GM13977 (cell line): ENCODE results near the gene PRPF31.
A peak's percentile ranks its signal among the peaks of the same experiment; 100 is the strongest.

Experiments
- DNase-seq: peaks from one replicate; pipeline ENCODE4 v3.0.0; 2012; ENCODE audit warnings: low spot score
- CTCF ChIP-seq: IDR thresholded peaks from 2 replicates; pipeline ENCODE4 v1.5.1; 2012; ENCODE audit warnings: mild to moderate bottlenecking, control low read depth; ENCODE audit not compliant: insufficient read depth; ENCODE audit errors: extremely low read depth, missing control alignments
- in situ Hi-C: fragments of 300-500 bp; cut with MboI; formaldehyde crosslinking; loops from one replicate; pipeline ENCODE4 v1.12.0; 2022; ENCODE audit warnings: low sequenced_read_pairs, low pct_unique_long_range_greater_than_20kb, mixed read lengths, inconsistent platforms; ENCODE audit not compliant: unreplicated experiment

Gene PRPF31

GRCh38 chr19:54133957-54134590 lies 18.5 kb downstream of the PRPF31 start:
- no peak for DNase-seq
- in situ Hi-C loops, result no loop called here
- no peak for TF ChIP-seq CTCF

- TF ChIP-seq CTCF, result no peak
- DNase-seq, result no peak
- in situ Hi-C loops, result no loop called here
Observed at GRCh38 chr19:54136086-54136863, 20.7 kb downstream of the PRPF31 start.

GRCh38 chr19:54136864-54137698 lies 21.5 kb downstream of the PRPF31 start:
- in situ Hi-C loops, result no loop called here
- no peak for TF ChIP-seq CTCF
- DNase-seq, result peak; percentile 99

- peak; percentile 61 for DNase-seq
- TF ChIP-seq CTCF, result no peak
- in situ Hi-C loops, result no loop called here
Observed at GRCh38 chr19:54137699-54138488, 22.3 kb downstream of the PRPF31 start, which contains the start of gene CNOT3. Gene CNOT3, plus strand, starts transcription at chr19:54137762. Its CDS starts 5,217 bp downstream, at chr19:54142979.

GRCh38 chr19:54138489-54139256 lies 23.1 kb downstream of the PRPF31 start:
- DNase-seq, result no peak
- no peak for TF ChIP-seq CTCF
- in situ Hi-C loops, result no loop called here
